ENCODE results near the gene FBXL16.

Gene FBXL16

DNA sequence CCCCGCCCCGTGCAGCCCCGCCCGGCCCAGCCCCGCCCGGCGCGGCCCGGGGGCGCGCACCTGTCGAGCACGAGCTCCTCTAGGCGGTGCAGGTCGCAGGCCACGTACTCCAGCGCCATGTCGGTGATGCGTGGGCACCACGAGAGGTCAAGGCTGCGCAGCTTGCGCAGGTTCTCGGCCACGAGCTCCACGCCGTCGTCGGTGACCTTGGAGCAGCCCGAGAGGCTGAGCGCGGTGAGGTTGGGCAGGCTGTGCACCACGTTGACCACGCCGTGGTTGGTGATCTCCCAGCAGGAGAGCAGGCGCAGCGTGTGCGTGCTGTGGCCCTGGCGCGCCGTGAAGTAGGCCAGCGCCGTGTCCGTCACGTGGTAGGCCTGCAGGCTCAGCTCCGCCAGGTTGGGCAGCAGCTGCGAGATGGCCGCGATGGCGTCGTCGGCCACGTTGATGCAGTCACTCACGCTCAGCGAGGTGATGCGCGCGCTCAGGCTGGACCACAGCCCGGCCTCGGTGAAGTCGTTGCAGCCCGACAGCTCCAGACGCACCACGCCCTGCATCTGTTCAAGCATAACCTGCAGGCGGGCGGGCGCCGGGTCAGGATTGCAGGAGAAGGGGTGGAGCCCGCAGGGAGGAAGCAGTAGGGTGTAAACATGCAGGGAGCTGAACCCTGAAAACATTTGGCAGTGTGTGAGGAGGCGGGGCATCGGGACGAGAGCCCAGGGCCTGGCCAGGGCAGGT, 10.1 kb downstream of the FBXL16 start:
- Histone ChIP-seq H3K9me3 (ENCODE audit: insufficient read depth, low read length, severe bottlenecking) (no peaks in the 10 kb centered on the region), H3K4me3 (ENCODE audit: low read depth in 1 of 2, low read length in 2 of 2) (no peak overlapping the region), H3K79me2 (ENCODE audit: insufficient read depth, low read length) (no peaks in the 10 kb centered on the region), H3K9ac (ENCODE audit: low read depth, low read length) (no peak overlapping the region), H3K4me1 (ENCODE audit: insufficient read depth, low read length) (peaks cover 5% of the 10 kb centered on the region; the same call in 1 of the 2 replicates), H3K27me3 (ENCODE audit: insufficient read depth, low read length, poor library complexity) (no peaks in the 10 kb centered on the region), H3K36me3 (ENCODE audit: insufficient read depth, low read length) (no peaks in the 10 kb centered on the region), H4K20me1 (ENCODE audit: insufficient read depth, low read length) (peaks cover 5% of the 10 kb centered on the region; the same call in 1 of the 2 replicates), H2AFZ (ENCODE audit: low read depth, low read length) (no peak overlapping the region), H3K4me2 (ENCODE audit: insufficient read depth, low read length) (no peak overlapping the region), H3K27ac (ENCODE audit: low read length) (no peak overlapping the region)
- DNase-seq = no peak
- TF ChIP-seq, protein P1, sequence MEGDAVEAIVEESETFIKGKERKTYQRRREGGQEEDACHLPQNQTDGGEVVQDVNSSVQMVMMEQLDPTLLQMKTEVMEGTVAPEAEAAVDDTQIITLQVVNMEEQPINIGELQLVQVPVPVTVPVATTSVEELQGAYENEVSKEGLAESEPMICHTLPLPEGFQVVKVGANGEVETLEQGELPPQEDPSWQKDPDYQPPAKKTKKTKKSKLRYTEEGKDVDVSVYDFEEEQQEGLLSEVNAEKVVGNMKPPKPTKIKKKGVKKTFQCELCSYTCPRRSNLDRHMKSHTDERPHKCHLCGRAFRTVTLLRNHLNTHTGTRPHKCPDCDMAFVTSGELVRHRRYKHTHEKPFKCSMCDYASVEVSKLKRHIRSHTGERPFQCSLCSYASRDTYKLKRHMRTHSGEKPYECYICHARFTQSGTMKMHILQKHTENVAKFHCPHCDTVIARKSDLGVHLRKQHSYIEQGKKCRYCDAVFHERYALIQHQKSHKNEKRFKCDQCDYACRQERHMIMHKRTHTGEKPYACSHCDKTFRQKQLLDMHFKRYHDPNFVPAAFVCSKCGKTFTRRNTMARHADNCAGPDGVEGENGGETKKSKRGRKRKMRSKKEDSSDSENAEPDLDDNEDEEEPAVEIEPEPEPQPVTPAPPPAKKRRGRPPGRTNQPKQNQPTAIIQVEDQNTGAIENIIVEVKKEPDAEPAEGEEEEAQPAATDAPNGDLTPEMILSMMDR (IDR thresholded peaks at IDR 0.05; ENCODE audit: borderline replicate concordance, extremely low read depth, low read length, poor library complexity, severe bottlenecking) = no peak
- no peak for TF ChIP-seq EZH2 (IDR thresholded peaks at IDR 0.05; ENCODE audit: borderline replicate concordance, low read depth, low read length, severe bottlenecking)
- no peak for ATAC-seq (ENCODE audit: insufficient read depth, low read depth)

GRCh38 chr16:694863-695354, 10.7 kb downstream of the FBXL16 start:
- ATAC-seq (ENCODE audit: insufficient read depth, low read depth) = no peak
- H3K4me3 ChIP-seq (ENCODE audit: low read depth in 1 of 2, low read length in 2 of 2) = no peak overlapping the region
- no peaks in the 10 kb centered on the region for H3K9me3 ChIP-seq (ENCODE audit: insufficient read depth, low read length, severe bottlenecking)
- peaks cover 1% of the 10 kb centered on the region for H3K79me2 ChIP-seq (ENCODE audit: insufficient read depth, low read length)
- peaks cover 7% of the 10 kb centered on the region; the same call in 1 of the 2 replicates for H3K4me1 ChIP-seq (ENCODE audit: insufficient read depth, low read length)
- H3K36me3 ChIP-seq (ENCODE audit: insufficient read depth, low read length) = no peaks in the 10 kb centered on the region
- TF ChIP-seq, protein P1 (IDR thresholded peaks at IDR 0.05; ENCODE audit: borderline replicate concordance, extremely low read depth, low read length, poor library complexity, severe bottlenecking) = no peak
- TF ChIP-seq EZH2 (IDR thresholded peaks at IDR 0.05; ENCODE audit: borderline replicate concordance, low read depth, low read length, severe bottlenecking) = no peak
- peaks cover 2% of the 10 kb centered on the region; the same call in 1 of the 2 replicates for H4K20me1 ChIP-seq (ENCODE audit: insufficient read depth, low read length)
- H3K27ac ChIP-seq (ENCODE audit: low read length) = no peak overlapping the region
- no peak overlapping the region for H2AFZ ChIP-seq (ENCODE audit: low read depth, low read length)
- no peak for DNase-seq
- no peaks in the 10 kb centered on the region for H3K27me3 ChIP-seq (ENCODE audit: insufficient read depth, low read length, poor library complexity)
- H3K9ac ChIP-seq (ENCODE audit: low read depth, low read length) = no peak overlapping the region
- H3K4me2 ChIP-seq (ENCODE audit: insufficient read depth, low read length) = no peak overlapping the region

GRCh38 chr16:694187-694862, 11.3 kb downstream of the FBXL16 start:
- no peak for DNase-seq
- Histone ChIP-seq H3K36me3 (ENCODE audit: insufficient read depth, low read length) (no peaks in the 10 kb centered on the region), H3K9me3 (ENCODE audit: insufficient read depth, low read length, severe bottlenecking) (no peaks in the 10 kb centered on the region), H3K4me3 (ENCODE audit: low read depth in 1 of 2, low read length in 2 of 2) (no peak overlapping the region), H3K79me2 (ENCODE audit: insufficient read depth, low read length) (peaks cover 7% of the 10 kb centered on the region), H2AFZ (ENCODE audit: low read depth, low read length) (no peak overlapping the region), H3K27me3 (ENCODE audit: insufficient read depth, low read length, poor library complexity) (no peaks in the 10 kb centered on the region), H3K9ac (ENCODE audit: low read depth, low read length) (no peak overlapping the region), H3K4me2 (ENCODE audit: insufficient read depth, low read length) (no peak overlapping the region), H3K4me1 (ENCODE audit: insufficient read depth, low read length) (peaks cover 12% of the 10 kb centered on the region), H4K20me1 (ENCODE audit: insufficient read depth, low read length) (no peaks in the 10 kb centered on the region), H3K27ac (ENCODE audit: low read length) (no peak overlapping the region)
- ATAC-seq (ENCODE audit: insufficient read depth, low read depth) = no peak
- TF ChIP-seq, protein P1 (IDR thresholded peaks at IDR 0.05; ENCODE audit: borderline replicate concordance, extremely low read depth, low read length, poor library complexity, severe bottlenecking) = no peak
- TF ChIP-seq EZH2 (IDR thresholded peaks at IDR 0.05; ENCODE audit: borderline replicate concordance, low read depth, low read length, severe bottlenecking) = no peak
